ENCODE data around the gene METRN.
"Not testable (repeated sequence)": the region's sequence is repeated elsewhere in the genome, so short reads cannot be mapped to it uniquely, and the experiment has no call there.

METRN gene

GRCh38 chr16:678209-678857, 36.6 kb upstream of the METRN start:
- DNase-seq, result no peak

- no peak for DNase-seq
Measured at GRCh38 chr16:678858-679813, 35.8 kb upstream of the METRN start.

GRCh38 chr16:679814-680624, 34.9 kb upstream of the METRN start, which contains the start of gene STUB1:
STUB1 (plus strand) TSS chr16:680410; CDS start chr16:680526, 116 bp downstream.
- no peak for DNase-seq

GRCh38 chr16:680625-680945, 34.3 kb upstream of the METRN start:
- no peak for DNase-seq

GRCh38 chr16:680967-681745, 33.8 kb upstream of the METRN start:
- DNase-seq, result no peak

GRCh38 chr16:681746-682427, 33.0 kb upstream of the METRN start:
- no peak for DNase-seq

- DNase-seq, result no peak
Measured at GRCh38 chr16:682493-683395, 32.2 kb upstream of the METRN start.

- no peak for DNase-seq
Measured at GRCh38 chr16:683396-684070, 31.4 kb upstream of the METRN start.

- peak; percentile 75 for DNase-seq
Measured at GRCh38 chr16:684071-684794, 30.7 kb upstream of the METRN start, which contains the start of gene JMJD8. JMJD8 (minus strand) TSS chr16:684334; CDS start chr16:684319, 15 bp downstream.

GRCh38 chr16:684961-685696, 29.8 kb upstream of the METRN start:
- no peak for DNase-seq

- no peak for DNase-seq
Measured at GRCh38 chr16:685967-686366, 29.0 kb upstream of the METRN start.

- DNase-seq, result no peak
Measured at GRCh38 chr16:686459-687260, 28.3 kb upstream of the METRN start.

GRCh38 chr16:687499-687898, 27.4 kb upstream of the METRN start:
- DNase-seq, result no peak

GRCh38 chr16:689175-689897, 25.6 kb upstream of the METRN start:
- DNase-seq, result no peak

- not testable (repeated sequence) for DNase-seq
Measured at GRCh38 chr16:691242-691641, 23.7 kb upstream of the METRN start.

GRCh38 chr16:692356-693108, 22.4 kb upstream of the METRN start:
- DNase-seq, result no peak
